ENCODE measurements around the gene BTF3L4. TPM values are rescaled to one million over a fixed set of nuclear protein-coding genes. Genes with fewer than 3 reads are reported as not detected.

BTF3L4 gene
- total and polyA plus RNA-seq, 2 experiments from 2014 or later = 67.5 to 80.2 TPM

- DNase-seq (ENCODE audit: low spot score) = no peak
- H3K9me3 ChIP-seq (ENCODE audit: low read depth) = no peaks in the 10 kb centered on the region
- H3K36me3 ChIP-seq (replicated peaks; ENCODE audit: insufficient read depth, low read depth) = no peaks in the 10 kb centered on the region
- no peaks in the 10 kb centered on the region for H4K20me1 ChIP-seq (ENCODE audit: insufficient read depth, poor library complexity, severe bottlenecking)
- H3K27me3 ChIP-seq = no peaks in the 10 kb centered on the region
- H3K4me3 ChIP-seq = no peak overlapping the region
- no peaks in the 10 kb centered on the region for H3K79me2 ChIP-seq
- H3K4me1 ChIP-seq (ENCODE audit: insufficient read depth) = no peaks in the 10 kb centered on the region
- TF ChIP-seq EZH2 (IDR thresholded peaks at IDR 0.05; ENCODE audit: borderline replicate concordance) = no peak
- TF ChIP-seq, protein P1, sequence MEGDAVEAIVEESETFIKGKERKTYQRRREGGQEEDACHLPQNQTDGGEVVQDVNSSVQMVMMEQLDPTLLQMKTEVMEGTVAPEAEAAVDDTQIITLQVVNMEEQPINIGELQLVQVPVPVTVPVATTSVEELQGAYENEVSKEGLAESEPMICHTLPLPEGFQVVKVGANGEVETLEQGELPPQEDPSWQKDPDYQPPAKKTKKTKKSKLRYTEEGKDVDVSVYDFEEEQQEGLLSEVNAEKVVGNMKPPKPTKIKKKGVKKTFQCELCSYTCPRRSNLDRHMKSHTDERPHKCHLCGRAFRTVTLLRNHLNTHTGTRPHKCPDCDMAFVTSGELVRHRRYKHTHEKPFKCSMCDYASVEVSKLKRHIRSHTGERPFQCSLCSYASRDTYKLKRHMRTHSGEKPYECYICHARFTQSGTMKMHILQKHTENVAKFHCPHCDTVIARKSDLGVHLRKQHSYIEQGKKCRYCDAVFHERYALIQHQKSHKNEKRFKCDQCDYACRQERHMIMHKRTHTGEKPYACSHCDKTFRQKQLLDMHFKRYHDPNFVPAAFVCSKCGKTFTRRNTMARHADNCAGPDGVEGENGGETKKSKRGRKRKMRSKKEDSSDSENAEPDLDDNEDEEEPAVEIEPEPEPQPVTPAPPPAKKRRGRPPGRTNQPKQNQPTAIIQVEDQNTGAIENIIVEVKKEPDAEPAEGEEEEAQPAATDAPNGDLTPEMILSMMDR (IDR thresholded peaks at IDR 0.05; ENCODE audit: poor library complexity) = no peak
- TF ChIP-seq EZH2phosphoT487 (IDR thresholded peaks at IDR 0.05; ENCODE audit: low read depth, severe bottlenecking, unreplicated experiment) = no peak
- WGBS (ENCODE audit: low lambda C conversion rate, missing lambda C conversion rate) = 92% methylated on average over 8 of the region's 8 CpGs
- H3K27ac ChIP-seq = no peak overlapping the region
- H3K4me2 ChIP-seq = no peak overlapping the region
- no peak overlapping the region for H2AFZ ChIP-seq
- H3K9me2 ChIP-seq (replicated peaks; ENCODE audit: insufficient read depth) = no peaks in the 10 kb centered on the region
These were observed 40.1 kb downstream of the BTF3L4 start for GRCh38 chr1:52096216-52096615.

GRCh38 chr1:52098139-52098871 is 42.2 kb downstream of the BTF3L4 start:
- Histone ChIP-seq H3K27ac (no peak overlapping the region), H3K27me3 (no peaks in the 10 kb centered on the region), H3K9me2 (replicated peaks; ENCODE audit: insufficient read depth) (no peaks in the 10 kb centered on the region), H3K9me3 (ENCODE audit: low read depth) (no peaks in the 10 kb centered on the region), H3K36me3 (replicated peaks; ENCODE audit: insufficient read depth, low read depth) (no peaks in the 10 kb centered on the region), H2AFZ (no peak overlapping the region), H3K4me1 (ENCODE audit: insufficient read depth) (no peaks in the 10 kb centered on the region), H3K4me3 (no peak overlapping the region), H3K4me2 (no peak overlapping the region), H3K79me2 (no peaks in the 10 kb centered on the region), H4K20me1 (ENCODE audit: insufficient read depth, poor library complexity, severe bottlenecking) (no peaks in the 10 kb centered on the region)
- WGBS (ENCODE audit: low lambda C conversion rate, missing lambda C conversion rate) = 51% methylated on average over 8 of the region's 8 CpGs
- DNase-seq (ENCODE audit: low spot score) = no peak
- TF ChIP-seq EZH2 (IDR thresholded peaks at IDR 0.05; ENCODE audit: borderline replicate concordance) (no peak), EZH2phosphoT487 (IDR thresholded peaks at IDR 0.05; ENCODE audit: low read depth, severe bottlenecking, unreplicated experiment) (no peak)
- TF ChIP-seq, protein P1 (IDR thresholded peaks at IDR 0.05; ENCODE audit: poor library complexity) = no peak

DNA sequence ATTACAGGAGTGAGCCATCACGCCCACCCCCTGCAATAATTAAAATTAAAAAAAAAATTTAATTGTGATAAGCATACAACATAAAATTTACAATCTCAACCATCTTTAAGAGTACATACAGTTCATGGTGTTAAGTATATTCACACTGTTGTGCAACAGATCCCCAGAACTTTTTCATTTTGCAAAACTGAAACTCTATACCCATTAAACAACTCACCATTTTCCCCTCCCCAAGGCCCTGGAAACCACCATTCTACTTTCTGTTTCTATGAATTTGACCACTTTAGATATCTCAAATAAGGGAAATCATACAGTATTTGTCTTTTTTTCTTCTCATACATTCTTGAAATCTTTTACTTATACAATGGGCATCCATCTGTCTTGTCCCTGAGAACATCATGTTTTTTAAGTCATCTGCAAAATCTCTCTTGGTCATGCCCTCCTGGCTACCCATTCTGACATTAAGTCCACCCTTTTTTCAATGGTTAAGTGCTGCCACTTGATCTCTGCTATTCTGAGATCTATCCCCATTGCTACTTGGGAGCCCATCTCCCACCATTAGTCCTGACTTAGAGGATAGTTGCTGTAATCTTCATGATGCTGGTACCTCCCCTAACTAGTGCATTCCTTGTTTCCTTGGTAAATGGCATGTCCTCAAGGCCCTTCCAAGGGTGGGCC is 46.4 kb downstream of the BTF3L4 start:
- Histone ChIP-seq H3K9me3 (ENCODE audit: low read depth) (no peaks in the 10 kb centered on the region), H3K4me2 (no peak overlapping the region), H3K27ac (no peak overlapping the region), H3K36me3 (replicated peaks; ENCODE audit: insufficient read depth, low read depth) (no peaks in the 10 kb centered on the region), H3K27me3 (no peaks in the 10 kb centered on the region), H3K79me2 (no peaks in the 10 kb centered on the region), H3K9me2 (replicated peaks; ENCODE audit: insufficient read depth) (no peaks in the 10 kb centered on the region), H4K20me1 (ENCODE audit: insufficient read depth, poor library complexity, severe bottlenecking) (no peaks in the 10 kb centered on the region), H3K4me1 (ENCODE audit: insufficient read depth) (no peaks in the 10 kb centered on the region), H3K4me3 (no peak overlapping the region), H2AFZ (no peak overlapping the region)
- DNase-seq (ENCODE audit: low spot score) = no peak
- WGBS (ENCODE audit: low lambda C conversion rate, missing lambda C conversion rate) = 87% methylated on average over 1 of the region's 1 CpG
- no peak for TF ChIP-seq EZH2phosphoT487 (IDR thresholded peaks at IDR 0.05; ENCODE audit: low read depth, severe bottlenecking, unreplicated experiment)
- no peak for TF ChIP-seq EZH2 (IDR thresholded peaks at IDR 0.05; ENCODE audit: borderline replicate concordance)
- TF ChIP-seq, protein P1 (IDR thresholded peaks at IDR 0.05; ENCODE audit: poor library complexity) = no peak

Measured in hepatocyte (in vitro differentiated cells).